Left ventricle myocardium inferior (tissue), 1 donor: ENCODE measurements around the gene PLXNA4. TPM values are rescaled to one million over a fixed set of nuclear protein-coding genes. Genes with fewer than 3 reads are reported as not detected.
A peak's percentile ranks its signal among the peaks of the same experiment; 100 is the strongest.

ENCODE experiments used
- DNase-seq: peaks from one replicate; pipeline ENCODE4 v3.0.0-alpha.2; 2020
- H3K27ac ChIP-seq: fragments of 200-600 bp; replicated peaks from 2 replicates; pipeline ENCODE4 v1.8.0; 2021
- H3K27me3 ChIP-seq: fragments of 200-600 bp; 2 replicates; pipeline ENCODE4 v1.8.0; 2021; ENCODE audit warnings: low read depth
- H3K36me3 ChIP-seq: fragments of 200-600 bp; 2 replicates; pipeline ENCODE4 v1.8.0; 2021
- H3K4me1 ChIP-seq: fragments of 200-600 bp; 2 replicates; pipeline ENCODE4 v1.8.0; 2021
- H3K4me3 ChIP-seq: fragments of 200-600 bp; 2 replicates; pipeline ENCODE4 v1.8.0; 2021; ENCODE audit warnings: mild to moderate bottlenecking, moderate library complexity
- H3K9me3 ChIP-seq: fragments of 200-600 bp; replicated peaks from 2 replicates; pipeline ENCODE4 v1.8.0; 2021
- intact Hi-C: fragments of 100-400 bp; cut with micrococcal nuclease; formaldehyde crosslinking; loops from one replicate; pipeline ENCODE4 v1.11.0; 2022
- total RNA-seq: library from RNA; stranded (reverse); fragmentation: NEBNext Ultra II Directional; extraction: Animal tissue kit (Norgen Biotek cat#: 25700); gene quantifications from one replicate; pipeline ENCODE4 v1.2.1, GENCODE V29; 2021
- TF ChIP-seq, protein P1 (sequence below): fragments of 200-600 bp; IDR thresholded peaks from 2 replicates; pipeline ENCODE4 v1.8.0; 2021; ENCODE audit warnings: antibody characterized with exemption, mild to moderate bottlenecking, borderline replicate concordance
- donor health status: DM: no; HTN: yes; CAD: no; lungs with severe emphysema.

PLXNA4 gene
- total RNA-seq, 1 donor from 2014 or later, result 18.1 TPM

DNA sequence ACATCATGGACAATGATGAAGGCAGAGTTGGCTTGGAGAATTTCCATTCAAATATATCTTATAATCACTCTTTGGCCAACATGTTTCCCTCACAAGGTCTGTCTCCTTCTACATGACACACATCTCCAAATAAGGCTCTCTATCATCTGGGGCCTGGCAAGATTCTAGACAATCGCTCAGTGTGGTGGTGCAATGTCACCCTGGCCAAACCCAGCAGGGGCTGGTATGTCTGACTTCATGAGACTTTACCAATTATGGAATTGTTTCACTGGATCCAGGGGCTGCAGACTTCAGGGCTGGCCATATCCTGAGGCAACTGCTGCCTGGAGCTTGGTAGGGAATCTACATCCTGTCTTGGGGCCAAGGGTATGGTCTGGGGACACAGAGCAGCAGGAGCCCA lies 319.0 kb downstream of the PLXNA4 start:
- intact Hi-C loops, result loop anchor here (10.0 kb wide), 1 partner anchor 312 kb away; no protein-coding TSS in a partner anchor
- H3K27ac ChIP-seq, result no peak overlapping the region
- DNase-seq, result no peak
- no peaks in the 10 kb centered on the region for H3K9me3 ChIP-seq
- no peaks in the 10 kb centered on the region for H3K36me3 ChIP-seq
- H3K4me3 ChIP-seq, result no peak overlapping the region
- TF ChIP-seq, protein P1, sequence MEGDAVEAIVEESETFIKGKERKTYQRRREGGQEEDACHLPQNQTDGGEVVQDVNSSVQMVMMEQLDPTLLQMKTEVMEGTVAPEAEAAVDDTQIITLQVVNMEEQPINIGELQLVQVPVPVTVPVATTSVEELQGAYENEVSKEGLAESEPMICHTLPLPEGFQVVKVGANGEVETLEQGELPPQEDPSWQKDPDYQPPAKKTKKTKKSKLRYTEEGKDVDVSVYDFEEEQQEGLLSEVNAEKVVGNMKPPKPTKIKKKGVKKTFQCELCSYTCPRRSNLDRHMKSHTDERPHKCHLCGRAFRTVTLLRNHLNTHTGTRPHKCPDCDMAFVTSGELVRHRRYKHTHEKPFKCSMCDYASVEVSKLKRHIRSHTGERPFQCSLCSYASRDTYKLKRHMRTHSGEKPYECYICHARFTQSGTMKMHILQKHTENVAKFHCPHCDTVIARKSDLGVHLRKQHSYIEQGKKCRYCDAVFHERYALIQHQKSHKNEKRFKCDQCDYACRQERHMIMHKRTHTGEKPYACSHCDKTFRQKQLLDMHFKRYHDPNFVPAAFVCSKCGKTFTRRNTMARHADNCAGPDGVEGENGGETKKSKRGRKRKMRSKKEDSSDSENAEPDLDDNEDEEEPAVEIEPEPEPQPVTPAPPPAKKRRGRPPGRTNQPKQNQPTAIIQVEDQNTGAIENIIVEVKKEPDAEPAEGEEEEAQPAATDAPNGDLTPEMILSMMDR, result no peak
- peaks cover 32% of the 10 kb centered on the region for H3K4me1 ChIP-seq
- H3K27me3 ChIP-seq, result no peaks in the 10 kb centered on the region

- Histone ChIP-seq H3K4me3 (no peak overlapping the region), H3K36me3 (no peaks in the 10 kb centered on the region), H3K27ac (peak overlapping the region; percentile 64), H3K9me3 (no peaks in the 10 kb centered on the region), H3K4me1 (peaks cover 33% of the 10 kb centered on the region), H3K27me3 (no peaks in the 10 kb centered on the region)
- TF ChIP-seq, protein P1, result no peak
- intact Hi-C loops, result loop anchor here (10.0 kb wide), 1 partner anchor 312 kb away; no protein-coding TSS in a partner anchor
- no peak for DNase-seq
Observed at GRCh38 chr7:132256721-132257212, 319.5 kb downstream of the PLXNA4 start.

DNA sequence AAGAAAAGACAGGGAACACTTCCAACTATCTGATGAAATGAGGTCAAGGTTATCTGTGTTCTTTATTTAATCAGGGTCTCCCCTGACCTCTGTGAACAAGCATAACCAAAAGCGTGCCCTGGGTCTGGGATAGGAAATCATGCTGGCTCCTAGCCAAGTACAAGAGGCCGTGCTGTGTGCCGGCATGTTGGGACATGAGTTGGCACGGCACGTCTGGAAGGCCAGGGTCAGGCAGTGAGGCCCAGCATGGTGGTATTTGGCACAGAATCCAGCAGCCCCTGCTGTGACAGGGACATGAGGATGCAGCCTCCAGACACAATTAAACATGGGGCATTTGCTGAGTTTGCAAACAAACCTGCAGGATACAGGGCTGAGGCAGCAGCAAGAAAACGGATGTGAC lies 320.4 kb downstream of the PLXNA4 start:
- intact Hi-C loops, result loop anchor here (10.0 kb wide), 1 partner anchor 311 kb away; no protein-coding TSS in a partner anchor
- no peaks in the 10 kb centered on the region for H3K9me3 ChIP-seq
- peak; percentile 48 for DNase-seq
- no peak overlapping the region for H3K4me3 ChIP-seq
- peak overlapping the region; percentile 64 for H3K27ac ChIP-seq
- TF ChIP-seq, protein P1, result no peak
- no peaks in the 10 kb centered on the region for H3K27me3 ChIP-seq
- peaks cover 42% of the 10 kb centered on the region for H3K4me1 ChIP-seq
- H3K36me3 ChIP-seq, result no peaks in the 10 kb centered on the region

DNA sequence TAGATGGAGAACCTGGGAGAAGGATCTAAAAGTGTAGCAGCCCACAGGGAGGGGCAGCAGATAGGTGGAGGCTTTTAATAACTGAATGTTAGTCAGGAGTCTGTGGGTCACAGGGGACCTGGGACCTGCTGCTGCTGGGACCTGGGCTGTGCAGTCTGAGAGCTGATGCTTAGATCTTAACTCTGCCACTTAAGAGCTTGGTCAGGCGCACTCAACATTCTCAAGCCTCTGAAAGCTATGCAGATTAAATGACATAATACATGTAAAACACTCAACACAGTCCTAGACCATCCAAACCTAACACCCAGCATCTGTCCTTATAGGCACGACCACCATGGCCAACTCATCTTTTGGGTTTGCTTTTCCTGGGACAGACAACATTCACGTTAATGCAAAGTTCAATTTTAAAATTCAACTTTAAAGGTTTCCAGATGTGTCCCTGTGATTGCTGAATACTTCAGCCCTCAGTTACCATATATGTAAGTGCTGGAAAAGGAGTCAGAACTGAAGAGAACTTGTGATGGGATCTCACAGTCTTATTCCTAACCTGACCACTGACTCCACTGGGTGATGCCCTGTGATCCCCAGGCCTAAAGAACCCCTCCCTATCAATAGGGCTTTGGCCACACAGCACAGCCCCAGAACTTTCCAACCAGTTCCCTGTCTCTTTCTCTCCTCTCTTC lies 321.0 kb downstream of the PLXNA4 start:
- H3K27me3 ChIP-seq, result no peaks in the 10 kb centered on the region
- DNase-seq, result no peak
- peaks cover 48% of the 10 kb centered on the region for H3K4me1 ChIP-seq
- no peaks in the 10 kb centered on the region for H3K36me3 ChIP-seq
- H3K4me3 ChIP-seq, result no peak overlapping the region
- intact Hi-C loops, result loop anchor here (10.0 kb wide), 1 partner anchor 310 kb away; no protein-coding TSS in a partner anchor
- TF ChIP-seq, protein P1, result no peak
- H3K9me3 ChIP-seq, result no peaks in the 10 kb centered on the region
- peak overlapping the region; percentile 64 for H3K27ac ChIP-seq

DNA sequence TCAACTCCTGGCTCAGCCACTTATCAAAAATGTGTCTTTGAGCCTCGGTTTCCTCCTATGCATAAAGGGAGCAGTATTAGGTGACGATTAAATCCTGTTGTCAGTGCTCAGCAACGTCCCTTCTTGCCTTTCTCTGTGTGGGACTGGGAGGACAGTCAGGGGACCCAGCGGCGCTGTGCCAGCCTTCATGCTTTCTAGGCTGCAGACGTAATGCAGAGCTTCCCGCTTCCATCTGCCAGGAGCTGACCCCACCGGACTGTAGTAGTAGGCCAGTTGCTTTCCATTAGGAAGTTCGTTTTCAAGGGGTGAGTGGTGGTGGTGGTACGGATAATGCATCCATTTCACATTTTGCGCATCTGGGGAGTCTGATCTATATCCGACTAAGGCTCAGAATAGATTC lies 321.8 kb downstream of the PLXNA4 start:
- TF ChIP-seq, protein P1, result no peak
- DNase-seq, result no peak
- H3K36me3 ChIP-seq, result no peaks in the 10 kb centered on the region
- H3K4me1 ChIP-seq, result peaks cover 56% of the 10 kb centered on the region
- no peaks in the 10 kb centered on the region for H3K27me3 ChIP-seq
- intact Hi-C loops, result loop anchor here (10.0 kb wide), 1 partner anchor 310 kb away; no protein-coding TSS in a partner anchor
- no peak overlapping the region for H3K4me3 ChIP-seq
- no peaks in the 10 kb centered on the region for H3K9me3 ChIP-seq
- no peak overlapping the region for H3K27ac ChIP-seq
